Measurements from ENCODE around the gene TMEFF2. TPM values are rescaled to one million over a fixed set of nuclear protein-coding genes. Genes with fewer than 3 reads are reported as not detected.

TMEFF2 gene
- total and polyA plus RNA-seq, 2 of the 8 experiments (the other 6 are each of a cell fraction or from before 2014, with no cell fraction given) = 0.91 to 3.7 TPM

DNA sequence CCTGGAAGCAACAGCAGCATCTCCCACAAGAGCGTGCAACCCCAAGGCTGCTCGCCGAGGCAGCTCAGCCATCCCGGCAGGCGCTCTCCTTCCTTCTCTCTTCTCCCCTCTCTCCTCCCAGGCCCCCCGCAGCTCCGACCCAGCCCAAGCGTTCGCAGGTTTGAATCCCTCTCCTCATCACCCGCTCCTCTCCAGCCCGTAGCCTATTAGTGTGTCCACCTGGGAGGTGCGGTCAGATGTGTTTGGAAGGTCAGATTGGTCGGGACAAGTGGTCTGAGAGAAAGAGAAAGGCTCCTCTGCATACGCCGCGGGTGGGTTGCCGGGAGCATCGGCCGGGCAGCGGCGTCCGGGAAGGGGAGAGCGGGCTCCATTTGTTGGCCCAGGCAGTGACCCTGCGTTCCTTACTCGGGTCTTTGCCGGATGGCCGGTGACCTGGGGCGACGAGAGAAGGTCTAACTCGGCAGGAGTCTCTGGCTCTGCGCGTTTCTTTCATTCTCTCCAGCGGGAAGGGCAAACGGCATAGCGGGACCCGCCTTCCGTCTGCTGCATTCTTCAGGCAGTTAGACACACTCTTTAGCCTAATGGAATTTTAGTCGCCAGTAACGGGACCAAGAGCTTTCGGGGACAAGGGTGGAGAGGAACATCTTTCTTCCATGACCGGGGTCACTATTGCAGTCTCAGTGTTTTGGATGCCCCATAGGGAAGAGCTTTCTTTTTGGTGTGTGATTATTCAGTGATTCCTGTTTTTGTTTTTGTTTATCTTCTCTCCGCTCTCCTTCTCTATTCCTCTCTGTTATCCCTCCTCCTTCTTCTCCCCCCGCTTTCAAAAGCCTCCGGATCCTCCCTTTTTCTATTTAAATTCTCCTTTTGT is 1.1 kb upstream of the TMEFF2 start:
- CTCF ChIA-PET (ENCODE audit: partially characterized antibody) = interaction anchor here (0.5 to 3.7 kb wide), 11 partner anchors 10 to 722 kb away, joined by 3 to 23 read pairs (median 4); no protein-coding TSS in a partner anchor
- POLR2A ChIA-PET (ENCODE audit: partially characterized antibody) = interaction anchor here (0.9 kb wide), 1 partner anchor 10 kb away, joined by 3 read pairs; no protein-coding TSS in a partner anchor
- no peaks in the 10 kb centered on the region for H3K79me1 ChIP-seq (ENCODE audit: low read depth, low read length)
- H3K4me1 ChIP-seq (replicated peaks in 1 of 4; ENCODE audit: control insufficient read depth in 3 of 4, insufficient read depth in 4 of 4, low read length in 3 of 4) = peaks cover 0 to 10% (median 5%) of the 10 kb centered on the region in 4 experiments; a peak in 5 of 7 replicates
- H2BK12ac ChIP-seq (ENCODE audit: low read depth, low read length) = no peak overlapping the region
- H2BK120ac ChIP-seq (replicated peaks; ENCODE audit: low read depth, low read length) = no peak overlapping the region
- no peak overlapping the region for H3K56ac ChIP-seq (replicated peaks; ENCODE audit: insufficient read length, low read depth, low read length)
- no peaks in the 10 kb centered on the region for H4K20me1 ChIP-seq (replicated peaks in 1 of 2; ENCODE audit: control insufficient read depth in 1 of 2, insufficient read depth in 2 of 2, low read length in 2 of 2)
- no peak overlapping the region for H3K23ac ChIP-seq (ENCODE audit: insufficient read length)
- H3K9me3 ChIP-seq (ENCODE audit: insufficient read depth in 2 of 2, low read depth in 1 of 2, low read length in 1 of 2) = no peaks in the 10 kb centered on the region
- H3K18ac ChIP-seq (ENCODE audit: extremely low read depth, low read length) = peak overlapping the region; percentile 13; the same call in 1 of the 2 replicates
- no peak overlapping the region for H4K5ac ChIP-seq (ENCODE audit: insufficient read length, low read depth, low read length)
- FAIRE-seq (no peak), DNase-seq (ENCODE audit: low read depth in 1 of 2, low spot score in 2 of 2) (peak in 1 of 2 experiments; percentile 82)
- peak overlapping the region; percentile 83 for H2AFZ ChIP-seq (ENCODE audit: low read length)
- no peak overlapping the region for H4K91ac ChIP-seq (replicated peaks; ENCODE audit: insufficient read length, low read length)
- no peak overlapping the region for H3K14ac ChIP-seq (ENCODE audit: insufficient read length)
- H3K23me2 ChIP-seq (ENCODE audit: low read depth, low read length) = peaks cover 13% of the 10 kb centered on the region; the same call in 1 of the 2 replicates
- peak overlapping the region; percentile 46 to 80 (median 68) for H3K4me3 ChIP-seq (ENCODE audit: extremely low read depth in 1 of 4, insufficient read depth in 2 of 4, low read depth in 3 of 4, low read length in 4 of 4)
- H3K4ac ChIP-seq (replicated peaks; ENCODE audit: insufficient read length, low read depth, low read length) = no peak overlapping the region
- H3K9ac ChIP-seq (replicated peaks in 1 of 4; ENCODE audit: extremely low read depth in 1 of 4, low read depth in 3 of 4, low read length in 3 of 4) = no peak overlapping the region
- peaks cover 19 to 53% (median 41%) of the 10 kb centered on the region in 4 experiments for H3K27me3 ChIP-seq (replicated peaks in 1 of 4; ENCODE audit: control insufficient read depth in 3 of 4, extremely low read depth in 1 of 4, insufficient read depth in 3 of 4, low read length in 3 of 4)
- no peak overlapping the region for H4K8ac ChIP-seq (ENCODE audit: extremely low read depth, insufficient read depth, low read length)
- H3K79me2 ChIP-seq (ENCODE audit: control insufficient read depth in 1 of 2, insufficient read depth in 2 of 2, low read length in 2 of 2) = no peaks in the 10 kb centered on the region
- WGBS, 2 experiments (ENCODE audit: extremely low coverage in 1 of 2, insufficient coverage in 1 of 2, insufficient read length in 1 of 2, insufficient replicate concordance in 2 of 2, low coverage in 1 of 2, low lambda C conversion rate in 2 of 2, missing lambda C conversion rate in 1 of 2) = 1% methylated on average over 22 of the region's 44 CpGs; no CpG with 5 or more reads in 1 of the 2 experiments
- no peak overlapping the region for H2BK20ac ChIP-seq (ENCODE audit: low read length)
- no peak overlapping the region for H2BK5ac ChIP-seq (ENCODE audit: low read depth, low read length)
- no peak overlapping the region for H2BK15ac ChIP-seq (ENCODE audit: low read length)
- H2AK5ac ChIP-seq (ENCODE audit: low read depth, low read length) = no peak overlapping the region
- H3K4me2 ChIP-seq (ENCODE audit: insufficient read depth in 1 of 2, low read depth in 2 of 2, low read length in 2 of 2) = peak overlapping the region; percentile 89 to 92
- H3K27ac ChIP-seq (ENCODE audit: low read depth, low read length) = no peak overlapping the region
- H3K36me3 ChIP-seq (ENCODE audit: control insufficient read depth in 2 of 4, insufficient read depth in 4 of 4, low read length in 3 of 4) = no peaks in the 10 kb centered on the region
- TF ChIP-seq ASH2L (IDR thresholded peaks at IDR 0.05; ENCODE audit: low read length) (peak; percentile 93), RBBP5 (IDR thresholded peaks at IDR 0.05; ENCODE audit: borderline replicate concordance, low read depth, low read length) (0 out of 2 replicates have a peak, but pooled peaks have one; percentile 48), TAF1 (IDR thresholded peaks at IDR 0.05; ENCODE audit: low read depth, low read length) (no peak), RAD21 (IDR thresholded peaks at IDR 0.05 in 1 of 2, conservative IDR thresholded peaks at IDR 0.05 in 1 of 2; ENCODE audit: low read depth in 2 of 2, low read length in 2 of 2) (no peak), ZNF274 (IDR thresholded peaks at IDR 0.05; ENCODE audit: borderline replicate concordance, extremely low read depth, low read length) (no peak), EZH2 (IDR thresholded peaks at IDR 0.05; ENCODE audit: low read depth, low read length, severe bottlenecking) (peak; percentile 61), KDM4A (IDR thresholded peaks at IDR 0.05; ENCODE audit: low read depth, low read length, severe bottlenecking) (peak; percentile 87), HDAC2 (IDR thresholded peaks at IDR 0.05; ENCODE audit: borderline replicate concordance in 1 of 2, low read depth in 2 of 2, low read length in 2 of 2) (0 out of 4 replicates have a peak, but pooled peaks of 1 of the 2 experiments have one; percentile 7), TEAD4 (IDR thresholded peaks at IDR 0.05; ENCODE audit: low read depth, low read length) (peak; percentile 63; the same call in 1 of the 2 replicates)

Data from H1 (cell line).